Kidney (tissue), 14 donors: Measurements from ENCODE around the gene AGRN. TPM values are rescaled to one million over a fixed set of nuclear protein-coding genes. Genes with fewer than 3 reads are reported as not detected.

Experiments used
- DNase-seq, 5 donors: peaks; one replicate each; pipeline ENCODE4 v3.0.0-alpha.2; 2013 to 2020
- FAIRE-seq: peaks from 2 replicates; lab custom pipeline; 2012; peaks lifted over from hg19 to GRCh38; lab: Jason Lieb, UNC
- H3K27ac ChIP-seq, 2 donors: one replicate each; pipeline ENCODE4 v1.7.0; 2013; ENCODE audit warnings: low read depth in 2 of 2, low read length in 2 of 2, inconsistent platforms in 1 of 2
- H3K27me3 ChIP-seq: one replicate; pipeline ENCODE4 v1.7.1; 2013; ENCODE audit warnings: low read length, inconsistent platforms; ENCODE audit not compliant: control insufficient read depth, insufficient read depth
- H3K36me3 ChIP-seq, 3 donors: one replicate each; pipeline versions ENCODE4 v1.7.0 to v1.7.1; 2013; ENCODE audit warnings: low read length in 3 of 3, control low read depth in 1 of 3, inconsistent platforms in 1 of 3; ENCODE audit not compliant: insufficient read depth in 3 of 3, control insufficient read depth in 2 of 3
- H3K4me1 ChIP-seq, 3 donors: one replicate each; pipeline versions ENCODE4 v1.7.0 to v1.7.1; 2013; ENCODE audit warnings: low read length in 3 of 3, inconsistent platforms in 1 of 3, low read depth in 1 of 3; ENCODE audit not compliant: control insufficient read depth in 2 of 3, insufficient read depth in 2 of 3
- H3K4me3 ChIP-seq, 3 donors: one replicate each; pipeline versions ENCODE4 v1.7.0 to v1.8.1; 2013; ENCODE audit warnings: low read length in 3 of 3, control low read depth in 1 of 3, inconsistent platforms in 1 of 3
- H3K9ac ChIP-seq, 3 donors: one replicate each; pipeline versions ENCODE4 v1.7.0 to v1.7.1; 2013; ENCODE audit warnings: low read length in 3 of 3, control low read depth in 1 of 3, inconsistent platforms in 1 of 3
- H3K9me3 ChIP-seq, 3 donors: one replicate each; pipeline versions ENCODE4 v1.7.0 to v1.7.1; 2013; ENCODE audit warnings: low read length in 3 of 3, control low read depth in 1 of 3, inconsistent platforms in 1 of 3; ENCODE audit not compliant: control insufficient read depth in 2 of 3, insufficient read depth in 1 of 3
- CTCF ChIP-seq: IDR thresholded peaks from 3 replicates; pipeline ENCODE4 v1.5.1; 2012; ENCODE audit warnings: mild to moderate bottlenecking, moderate library complexity, borderline replicate concordance; ENCODE audit not compliant: insufficient read depth; ENCODE audit errors: extremely low read depth
- intact Hi-C: fragments of 100-400 bp; cut with DNase I; formaldehyde crosslinking; loops from one replicate; pipeline ENCODE4 v1.11.1; 2022
- polyA plus RNA-seq: library from polyadenylated mRNA; stranded (reverse); fragments of 350-450 nt; fragmentation: Illumina TruSeq; extraction: RNeasy Lipid Tissue Mini Kit (QIAGEN cat#74804); gene quantifications from one replicate; pipeline ENCODE4 v1.2.3, GENCODE V29; 2014; ENCODE audit warnings: low read depth, low replicate concordance; ENCODE audit not compliant: insufficient read depth
- total RNA-seq: library from RNA; stranded (reverse); fragmentation: NEBNext Ultra II Directional; extraction: Animal tissue kit (Norgen Biotek cat#: 25700); gene quantifications from one replicate; pipeline ENCODE4 v1.2.1, GENCODE V29; 2021
- donor health status: control.
- donor health status: control.
- donor health status: control.
- donor health status: control.
- donor health status: control.
- donor health status: DM: yes; HTN: yes; CAD: no.
- donor health status: Normal renal cell carcinoma (clear cell type).

Gene AGRN
- total and polyA plus RNA-seq, 2 donors from 2014 or later, result 78.5 to 261 TPM

- no peak overlapping the region for H3K27ac ChIP-seq
- peaks cover 0 to 6% (median 0%) of the 10 kb centered on the region in 3 donors for H3K4me1 ChIP-seq
- peaks cover 0 to 5% (median 4%) of the 10 kb centered on the region in 3 donors for H3K36me3 ChIP-seq
- DNase-seq (no peak), FAIRE-seq (no peak)
- no peaks in the 10 kb centered on the region for H3K9me3 ChIP-seq
- no peak overlapping the region for H3K4me3 ChIP-seq
- intact Hi-C loops, result no loop called here
- no peak overlapping the region for H3K9ac ChIP-seq
- TF ChIP-seq CTCF, result no peak
- H3K27me3 ChIP-seq, result no peaks in the 10 kb centered on the region
Measured at GRCh38 chr1:1042835-1043234, 22.9 kb downstream of the AGRN start.

GRCh38 chr1:1043411-1043810 is 23.5 kb downstream of the AGRN start:
- FAIRE-seq (no peak), DNase-seq (no peak)
- no peak overlapping the region for H3K4me3 ChIP-seq
- H3K27ac ChIP-seq, result no peak overlapping the region
- H3K9me3 ChIP-seq, result no peaks in the 10 kb centered on the region
- peaks cover 0 to 6% (median 0%) of the 10 kb centered on the region in 3 donors for H3K4me1 ChIP-seq
- no peaks in the 10 kb centered on the region for H3K27me3 ChIP-seq
- intact Hi-C loops, result no loop called here
- TF ChIP-seq CTCF, result no peak
- H3K36me3 ChIP-seq, result peaks cover 0 to 5% (median 4%) of the 10 kb centered on the region in 3 donors
- H3K9ac ChIP-seq, result no peak overlapping the region

GRCh38 chr1:1043921-1044320 is 24.0 kb downstream of the AGRN start:
- H3K4me3 ChIP-seq, result no peak overlapping the region
- no peak for DNase-seq
- H3K27ac ChIP-seq, result no peak overlapping the region
- H3K9ac ChIP-seq, result no peak overlapping the region
- TF ChIP-seq CTCF, result no peak
- no peaks in the 10 kb centered on the region for H3K27me3 ChIP-seq
- intact Hi-C loops, result no loop called here
- peaks cover 0 to 5% (median 4%) of the 10 kb centered on the region in 3 donors for H3K36me3 ChIP-seq
- no peak for FAIRE-seq
- peaks cover 0 to 6% (median 0%) of the 10 kb centered on the region in 3 donors for H3K4me1 ChIP-seq
- no peaks in the 10 kb centered on the region for H3K9me3 ChIP-seq
